HG02870 (cell line): Measurements from ENCODE around the gene YTHDF1.
"Not testable (repeated sequence)": the region's sequence is repeated elsewhere in the genome, so short reads cannot be mapped to it uniquely, and the experiment has no call there.

Experiments used
- ATAC-seq: cut with Tn5 transposase; IDR thresholded peaks from one replicate; pipeline ENCODE4 v1.9.1; 2021; ENCODE audit warnings: mild to moderate bottlenecking, moderate library complexity; ENCODE audit not compliant: unreplicated experiment

Gene YTHDF1

DNA sequence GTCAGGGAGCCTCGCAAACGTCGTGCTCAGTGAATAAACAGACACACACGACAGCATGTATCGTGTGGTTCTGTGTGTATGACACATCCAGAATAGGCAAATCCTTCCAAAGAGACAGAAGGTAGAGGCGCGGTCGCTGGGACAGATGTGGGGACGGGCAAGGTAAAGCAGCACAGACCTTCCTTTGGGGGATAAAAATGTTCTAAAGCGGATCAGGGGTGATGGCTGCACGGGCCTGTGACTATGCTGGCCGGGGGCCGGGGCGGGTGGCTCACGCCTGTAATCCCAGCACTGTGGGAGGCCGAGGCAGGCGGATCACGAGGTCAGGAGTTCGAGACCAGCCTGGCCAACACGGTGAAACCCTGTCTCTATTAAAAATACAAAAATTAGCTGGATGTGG lies 56.7 kb downstream of the YTHDF1 start:
- ATAC-seq = not testable (repeated sequence)

DNA sequence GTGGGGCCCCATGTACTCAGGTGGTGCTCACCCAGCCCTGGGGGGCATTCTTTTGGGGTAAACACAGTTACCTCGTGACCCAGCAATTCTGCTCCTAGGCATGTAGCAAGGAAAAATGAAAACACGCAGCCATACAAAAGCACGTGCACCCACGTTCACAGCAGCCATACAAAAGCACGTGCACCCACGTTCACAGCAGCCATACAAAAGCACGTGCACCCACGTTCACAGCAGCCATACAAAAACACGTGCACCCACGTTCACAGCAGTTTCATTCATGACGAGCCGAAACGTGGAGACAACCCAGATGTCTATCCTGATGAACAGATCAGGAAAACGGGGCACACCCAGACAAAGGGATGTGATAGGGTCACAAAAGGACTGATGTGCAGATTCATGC lies 57.1 kb downstream of the YTHDF1 start:
- no peak for ATAC-seq

DNA sequence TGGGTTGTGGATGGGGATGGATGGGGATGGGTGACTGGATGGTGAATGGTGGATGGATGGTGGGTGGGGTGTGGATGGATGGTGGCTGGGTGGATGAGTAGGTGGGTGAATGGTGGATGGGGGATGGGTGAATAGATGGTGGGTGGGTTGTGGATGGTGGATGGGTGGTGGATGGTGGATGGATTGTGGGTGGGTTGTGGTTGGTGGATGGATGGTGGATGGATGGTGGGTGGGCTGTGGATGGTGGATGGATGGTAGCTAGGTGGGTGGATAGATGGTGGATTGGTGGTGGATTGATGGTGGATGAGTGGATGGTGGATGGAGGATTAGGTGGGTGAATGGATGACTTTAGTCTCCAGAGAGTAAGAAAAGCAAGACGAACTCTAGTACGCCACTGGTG lies 57.6 kb downstream of the YTHDF1 start:
- no peak for ATAC-seq

DNA sequence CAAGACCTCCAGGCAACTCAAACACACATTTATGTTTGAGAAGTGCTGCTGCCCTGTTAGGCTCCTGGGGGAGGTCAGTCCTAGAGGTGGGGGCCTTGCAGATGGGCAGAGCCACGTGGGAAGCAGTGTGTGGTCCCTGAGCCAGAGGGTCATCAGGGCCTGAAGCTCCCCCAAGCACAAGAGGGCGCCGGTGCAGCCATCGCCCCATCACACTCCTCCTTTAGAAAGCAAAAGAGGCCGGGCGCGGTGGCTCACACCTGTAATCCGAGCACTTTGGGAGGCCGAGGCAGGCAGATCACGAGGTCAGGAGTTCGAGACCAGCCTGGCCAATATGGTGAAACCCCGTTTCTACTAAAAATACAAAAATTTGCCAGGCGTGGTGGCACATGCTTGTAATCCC lies 58.5 kb downstream of the YTHDF1 start:
- ATAC-seq = not testable (repeated sequence)

DNA sequence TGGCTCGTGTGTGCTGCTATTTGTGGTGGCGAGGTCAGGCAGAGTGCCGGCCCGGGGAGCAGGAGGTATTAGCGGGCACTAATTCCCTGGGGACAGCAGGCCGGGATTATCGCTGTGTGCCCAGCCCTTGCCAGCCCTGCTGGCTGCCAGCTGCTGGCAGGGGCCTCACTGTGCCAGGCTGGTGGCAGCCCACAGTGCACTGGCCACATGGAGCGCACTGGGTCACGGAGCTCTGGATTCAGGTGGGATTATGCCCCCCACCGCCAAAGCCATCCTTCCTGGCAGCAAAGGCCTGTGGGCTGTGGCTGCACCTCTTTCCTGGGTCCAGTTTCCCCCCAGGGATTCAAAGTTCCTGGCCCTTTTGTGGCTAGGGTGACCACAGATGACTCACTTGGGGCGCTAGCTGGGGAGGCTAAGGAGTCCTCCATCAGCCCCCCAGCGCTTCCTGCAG lies 59.7 kb downstream of the YTHDF1 start:
- no peak for ATAC-seq

DNA sequence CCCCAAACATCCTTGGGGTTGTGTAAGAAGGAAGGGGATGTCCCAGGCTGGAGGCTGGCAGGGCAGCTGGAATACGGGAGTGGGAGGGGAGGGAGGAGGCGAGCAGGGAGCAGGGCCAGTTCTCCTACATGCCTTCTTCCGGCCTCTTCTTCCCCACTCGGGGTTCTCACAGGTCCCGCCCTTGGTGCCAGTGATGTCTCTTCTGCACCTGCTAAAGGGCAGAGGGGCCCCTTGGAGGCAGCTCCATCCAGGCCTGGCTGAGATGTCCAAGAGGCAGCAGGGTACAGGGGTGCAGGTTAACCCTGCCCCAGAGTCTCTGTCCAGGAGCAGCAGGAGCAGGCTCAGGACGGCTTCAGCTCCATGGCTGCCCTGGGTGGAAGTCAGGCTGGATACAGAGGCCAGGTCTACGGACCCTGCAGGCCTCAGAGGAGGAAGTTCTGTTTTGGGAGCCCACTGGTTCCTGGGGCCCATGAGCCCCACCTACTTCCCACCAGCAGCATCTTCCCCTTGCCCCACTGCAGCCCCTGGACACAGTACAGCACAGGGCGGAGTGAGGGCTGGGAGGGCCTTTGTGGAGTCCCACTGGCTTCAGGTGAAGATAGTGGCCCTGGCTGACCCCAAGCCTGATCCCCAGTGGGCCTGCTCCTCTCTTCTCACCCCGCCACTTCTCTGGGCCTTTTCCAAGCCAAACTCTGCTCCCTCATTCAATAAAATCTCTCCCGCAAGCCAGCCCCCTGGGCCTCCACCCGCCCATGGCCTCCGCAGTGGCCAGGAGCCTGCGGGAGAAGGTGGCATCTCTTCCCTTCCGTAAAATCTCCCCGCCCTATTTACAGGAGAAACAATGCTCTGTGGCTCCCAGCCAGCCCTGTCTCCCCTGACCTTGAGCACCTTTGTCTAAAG lies 60.4 kb downstream of the YTHDF1 start:
- ATAC-seq = no peak

DNA sequence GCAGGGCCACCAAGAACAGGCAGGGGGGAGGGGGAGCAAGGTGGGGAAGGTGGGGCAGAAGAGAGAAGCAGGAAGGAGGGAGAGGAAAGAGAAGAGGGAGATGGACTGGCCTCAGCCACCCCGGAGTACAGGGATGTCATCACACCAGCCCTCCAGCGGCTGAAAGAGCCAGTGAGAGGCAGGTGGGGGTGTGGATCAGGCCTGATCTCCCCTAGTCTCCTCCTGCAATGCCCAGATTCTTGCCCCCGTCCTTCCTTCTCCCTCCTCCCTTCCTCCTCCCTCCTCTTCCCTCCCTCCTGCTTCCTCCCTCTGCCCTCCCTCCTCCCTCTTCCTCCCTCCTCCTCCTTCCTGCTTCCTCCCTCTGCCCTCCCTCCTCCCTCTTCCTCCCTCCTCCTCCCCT lies 61.5 kb downstream of the YTHDF1 start:
- ATAC-seq = no peak

DNA sequence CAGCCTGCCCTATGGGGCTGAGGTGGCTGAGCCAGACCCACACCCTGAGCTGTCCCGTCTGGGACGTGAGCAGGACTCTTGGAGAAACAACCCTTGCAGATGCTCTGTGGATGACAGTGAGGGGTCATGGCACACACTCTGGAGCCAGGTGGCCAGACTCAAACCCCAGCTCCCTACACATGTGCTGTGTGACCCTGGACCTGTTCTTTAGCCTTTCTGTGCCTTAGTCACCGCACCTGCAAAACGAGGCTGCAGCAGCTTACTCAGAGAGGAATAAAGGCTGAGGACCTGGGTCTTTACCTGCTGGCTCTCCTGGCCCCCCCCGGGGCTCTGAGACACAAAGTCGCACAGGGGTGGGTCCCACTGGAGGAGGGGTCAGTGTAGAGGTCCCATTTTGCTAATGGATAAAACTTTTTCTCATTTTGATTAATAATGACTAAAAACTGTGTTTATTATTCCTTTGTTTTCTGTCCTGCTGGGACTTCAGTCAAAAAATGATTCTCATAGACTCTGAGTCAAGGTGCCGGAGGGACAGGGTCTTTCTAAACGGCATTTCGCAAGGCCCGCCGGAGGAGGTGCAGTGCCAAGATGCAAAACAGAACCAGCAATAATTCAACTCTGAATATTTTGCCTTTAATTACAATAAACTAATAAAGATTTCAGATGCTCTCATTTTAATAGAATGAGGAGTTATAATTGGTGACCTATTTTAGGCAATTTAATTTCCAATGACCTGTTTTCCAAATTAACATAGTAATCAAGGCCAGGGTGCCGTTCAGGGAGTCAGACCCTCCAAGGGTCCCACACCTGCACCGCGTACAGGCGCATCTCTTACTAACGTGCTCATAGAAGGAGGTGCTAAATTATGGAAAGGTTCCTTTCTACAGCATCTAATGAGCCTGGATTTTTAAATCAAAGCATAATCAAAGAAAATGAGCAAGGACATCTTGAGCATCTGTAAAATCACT lies 62.4 kb downstream of the YTHDF1 start:
- ATAC-seq = no peak

DNA sequence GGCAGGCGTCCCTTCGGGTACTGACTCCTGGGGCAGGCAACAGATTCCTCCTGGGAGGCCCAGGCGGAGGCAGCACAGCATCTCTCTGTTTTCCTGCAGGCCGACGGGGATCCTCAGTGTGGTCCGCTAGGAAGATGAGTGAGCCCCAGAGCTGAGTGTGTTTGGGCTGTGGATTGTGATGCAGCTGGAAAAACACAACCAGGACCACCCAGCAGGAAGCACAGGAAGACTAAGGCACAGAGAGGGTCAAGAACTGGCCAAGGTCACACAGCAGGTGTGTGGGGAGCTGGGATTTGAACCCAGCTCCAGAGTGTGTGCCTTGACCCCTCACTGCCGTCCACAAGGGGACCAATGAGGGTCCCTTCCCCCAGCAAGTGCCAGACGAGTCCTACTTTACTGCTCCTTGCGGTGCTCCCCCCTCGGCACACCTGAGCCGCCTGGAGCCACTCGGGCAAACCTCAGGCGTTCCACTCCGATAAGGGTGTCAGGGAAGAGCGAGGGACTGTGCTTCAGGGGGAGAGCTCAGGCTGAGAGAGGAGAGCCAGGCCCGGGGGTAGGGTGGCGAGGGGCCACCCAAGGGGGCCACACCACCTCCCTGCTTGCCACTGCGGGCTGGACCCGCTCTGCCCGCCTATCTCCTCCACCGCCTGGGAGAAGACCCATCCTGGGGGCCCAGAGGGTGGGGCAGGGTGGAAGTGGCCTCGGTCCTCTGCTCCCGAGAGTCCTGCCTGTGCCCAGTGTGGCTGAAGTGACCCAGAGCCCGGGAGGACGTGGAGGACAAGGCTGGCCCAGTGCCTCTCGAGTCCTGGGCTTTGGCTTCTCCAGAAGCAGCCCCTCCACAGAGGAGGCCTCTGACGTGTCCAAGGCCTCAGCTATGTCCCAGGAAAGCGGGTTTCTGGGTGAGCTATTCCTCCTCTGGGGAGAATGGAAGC lies 63.3 kb downstream of the YTHDF1 start:
- no peak for ATAC-seq

DNA sequence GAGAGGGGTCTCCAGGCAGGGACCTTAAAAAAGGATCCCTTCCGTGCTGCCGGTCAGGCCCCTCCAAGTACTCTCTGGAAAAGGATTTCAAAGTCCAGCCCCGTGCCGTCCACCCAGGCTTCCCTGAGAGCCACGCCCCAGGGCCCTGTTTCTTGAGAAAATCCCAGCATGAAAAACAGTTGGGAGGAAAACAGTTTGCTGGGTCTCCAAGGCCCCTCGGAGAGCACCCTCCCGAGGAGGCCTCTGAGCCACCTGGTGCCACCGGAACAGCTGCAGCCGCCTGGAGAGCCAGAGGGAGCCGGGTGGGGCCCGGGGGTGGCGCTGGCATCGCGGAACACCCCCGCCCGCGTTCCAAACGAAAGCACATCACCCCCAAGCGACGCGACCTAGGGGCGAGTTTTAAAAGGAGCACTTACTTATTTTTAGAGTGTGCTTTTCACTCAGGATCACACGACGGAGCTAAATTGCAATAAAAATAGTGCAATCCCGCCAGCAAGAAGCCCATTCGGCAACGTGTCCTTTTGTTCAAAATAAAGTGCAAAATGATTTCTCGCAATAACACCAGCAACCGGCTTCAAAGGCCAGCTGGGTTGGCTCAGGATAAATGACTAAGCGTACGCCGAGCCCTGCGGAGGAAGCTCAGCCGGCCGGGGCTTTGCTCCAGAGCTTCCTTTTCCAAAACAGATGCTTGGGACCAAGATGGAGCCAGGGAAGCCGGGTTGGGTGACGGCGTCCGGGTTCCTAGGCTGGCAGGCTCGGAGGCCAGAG lies 64.2 kb downstream of the YTHDF1 start:
- no peak for ATAC-seq

DNA sequence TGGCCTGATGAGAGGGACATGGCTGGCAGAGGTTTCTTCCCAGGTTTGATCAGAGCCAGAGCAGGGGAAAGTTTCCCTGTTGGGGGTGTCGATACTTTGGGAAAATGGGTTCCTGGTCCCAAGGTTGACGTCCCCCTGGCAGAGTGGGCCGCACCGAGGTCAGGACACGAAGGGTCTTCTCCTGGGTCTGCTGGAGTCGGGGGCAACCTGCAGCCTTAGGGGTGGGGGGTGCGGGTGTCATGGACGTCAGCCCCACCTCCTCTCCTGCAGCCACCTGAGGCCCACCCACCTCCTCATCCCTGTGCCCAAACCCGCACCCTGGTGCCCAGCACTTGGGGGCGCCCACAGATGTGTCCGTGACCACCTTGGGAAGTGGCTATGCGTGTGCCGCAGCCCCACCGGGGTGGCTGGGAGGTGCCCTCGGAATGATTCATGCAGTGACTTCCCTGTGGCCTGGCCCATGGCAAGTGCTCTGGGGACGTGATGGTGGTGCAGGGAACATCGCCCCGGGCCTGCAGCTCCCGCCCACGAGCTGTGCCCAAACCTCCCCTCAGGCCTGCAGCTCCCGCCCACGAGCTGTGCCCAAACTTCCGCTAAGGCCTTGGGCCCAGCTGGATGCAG lies 64.9 kb downstream of the YTHDF1 start:
- no peak for ATAC-seq

DNA sequence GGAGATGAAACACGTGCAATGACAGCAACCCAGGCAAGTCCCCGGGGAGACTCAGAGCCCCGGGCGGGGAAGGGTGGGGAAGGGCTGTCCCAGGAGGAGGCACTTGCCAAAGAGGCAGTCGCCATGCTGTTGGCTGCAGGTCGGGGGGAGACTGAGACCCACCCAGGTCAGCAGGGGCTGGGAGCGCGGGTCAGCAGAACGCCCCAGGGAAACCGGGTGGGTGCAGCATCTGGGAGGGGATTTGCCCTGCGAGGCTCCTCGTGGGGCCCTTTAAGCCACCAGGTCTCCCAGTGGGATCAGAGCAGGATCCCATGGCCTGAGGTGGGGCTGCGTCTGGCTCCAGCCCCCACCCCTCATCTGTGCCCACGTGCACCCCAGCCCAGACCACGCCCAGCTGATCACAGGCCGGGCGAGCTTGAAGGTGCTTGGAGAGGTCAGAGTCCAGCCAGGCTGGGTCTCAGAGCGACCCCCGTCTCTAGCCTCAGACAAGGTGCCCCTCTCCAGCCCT lies 65.5 kb downstream of the YTHDF1 start:
- ATAC-seq = no peak

DNA sequence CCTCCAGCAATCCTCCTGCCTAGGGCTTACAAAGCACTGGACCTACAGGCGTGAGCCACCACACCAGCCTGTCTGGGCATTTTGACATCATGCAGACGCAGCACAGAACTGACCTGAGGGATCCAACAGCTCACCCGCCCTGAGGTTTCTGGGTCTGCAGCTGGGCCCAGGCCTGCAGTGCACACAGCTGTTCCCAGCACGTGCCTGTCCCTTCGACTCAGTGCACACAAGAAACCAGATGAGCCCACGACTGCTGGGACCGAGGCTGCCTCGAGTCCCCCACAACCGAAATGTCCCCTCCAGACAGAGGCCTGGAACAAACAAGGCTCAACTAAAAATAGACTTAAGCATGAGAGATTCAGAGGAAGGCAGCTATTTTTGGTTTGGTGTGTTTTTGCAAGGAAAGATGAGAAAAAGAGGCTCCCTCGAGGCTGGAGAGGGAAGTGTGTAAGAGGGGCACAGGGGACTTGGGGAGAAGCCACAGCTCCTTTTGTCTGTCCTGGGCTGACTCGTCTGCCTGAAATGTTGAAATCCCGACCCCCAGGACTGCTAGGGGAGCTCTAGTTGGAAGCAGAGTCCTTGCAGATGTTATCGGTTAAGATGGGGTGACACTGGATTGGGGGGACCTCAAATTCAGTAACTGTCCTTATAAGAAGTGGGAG lies 66.3 kb downstream of the YTHDF1 start:
- ATAC-seq = no peak

DNA sequence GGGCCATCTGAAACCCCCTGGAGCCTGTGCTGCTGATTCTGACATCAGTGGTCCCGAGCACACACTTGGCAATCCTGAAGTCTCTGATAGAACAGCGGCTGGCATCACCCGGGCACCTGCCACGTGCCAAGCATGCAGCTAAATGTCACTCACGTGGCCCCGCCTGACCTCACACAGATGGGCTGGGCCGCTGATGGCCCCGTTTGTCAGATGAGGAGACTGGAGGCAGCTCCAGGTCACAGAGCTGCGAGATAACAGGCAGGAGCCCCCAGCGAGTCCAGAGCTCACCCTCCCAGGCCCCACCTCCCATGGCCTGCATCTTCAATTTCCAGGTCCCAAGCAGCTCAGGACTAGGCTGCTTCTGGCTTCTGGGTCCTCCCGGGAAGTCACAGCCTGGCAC lies 67.2 kb downstream of the YTHDF1 start:
- no peak for ATAC-seq

DNA sequence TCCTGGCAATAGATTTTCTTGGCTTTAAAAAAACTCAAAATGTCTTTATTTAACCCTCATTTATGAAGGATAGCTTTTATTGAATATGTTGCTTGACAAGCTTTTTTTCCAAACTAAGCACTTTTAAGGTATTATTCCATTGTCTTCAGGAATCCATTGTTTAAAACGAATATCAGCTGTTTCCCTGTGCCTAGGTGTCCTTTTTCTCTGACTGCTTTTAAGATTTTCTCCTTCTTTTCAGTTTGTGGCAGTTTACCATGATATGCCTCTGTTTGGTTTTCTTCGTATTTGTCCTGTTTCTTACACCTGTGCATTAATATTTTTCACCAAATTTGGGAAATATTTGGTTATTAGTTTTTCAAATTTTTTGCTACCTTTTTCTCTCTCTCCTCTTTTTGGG lies 68.4 kb downstream of the YTHDF1 start:
- ATAC-seq = no peak
